ENCODE data around the gene FAM89A.

DNA sequence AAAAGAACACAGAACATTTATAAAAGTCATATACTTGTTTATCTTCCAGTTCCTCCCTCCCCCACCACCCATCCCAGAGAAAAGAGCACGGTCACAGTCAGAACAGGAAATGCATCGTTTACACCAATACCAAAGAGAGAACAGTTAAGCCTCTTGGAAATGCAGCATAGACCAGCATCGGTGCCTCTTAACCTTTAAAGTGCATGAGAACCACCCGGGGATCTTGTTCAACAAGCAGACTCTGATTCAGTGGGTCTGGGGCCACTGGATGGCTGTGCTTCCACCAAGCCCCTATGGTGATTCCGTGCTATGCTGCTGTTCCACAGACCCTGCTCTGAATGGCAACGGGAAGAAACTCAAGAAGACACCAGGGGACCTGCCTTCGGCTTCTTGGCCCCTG lies 19.2 kb downstream of the FAM89A start:
- TF ChIP-seq, protein P1, sequence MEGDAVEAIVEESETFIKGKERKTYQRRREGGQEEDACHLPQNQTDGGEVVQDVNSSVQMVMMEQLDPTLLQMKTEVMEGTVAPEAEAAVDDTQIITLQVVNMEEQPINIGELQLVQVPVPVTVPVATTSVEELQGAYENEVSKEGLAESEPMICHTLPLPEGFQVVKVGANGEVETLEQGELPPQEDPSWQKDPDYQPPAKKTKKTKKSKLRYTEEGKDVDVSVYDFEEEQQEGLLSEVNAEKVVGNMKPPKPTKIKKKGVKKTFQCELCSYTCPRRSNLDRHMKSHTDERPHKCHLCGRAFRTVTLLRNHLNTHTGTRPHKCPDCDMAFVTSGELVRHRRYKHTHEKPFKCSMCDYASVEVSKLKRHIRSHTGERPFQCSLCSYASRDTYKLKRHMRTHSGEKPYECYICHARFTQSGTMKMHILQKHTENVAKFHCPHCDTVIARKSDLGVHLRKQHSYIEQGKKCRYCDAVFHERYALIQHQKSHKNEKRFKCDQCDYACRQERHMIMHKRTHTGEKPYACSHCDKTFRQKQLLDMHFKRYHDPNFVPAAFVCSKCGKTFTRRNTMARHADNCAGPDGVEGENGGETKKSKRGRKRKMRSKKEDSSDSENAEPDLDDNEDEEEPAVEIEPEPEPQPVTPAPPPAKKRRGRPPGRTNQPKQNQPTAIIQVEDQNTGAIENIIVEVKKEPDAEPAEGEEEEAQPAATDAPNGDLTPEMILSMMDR (IDR thresholded peaks at IDR 0.05; ENCODE audit: insufficient read depth, low read depth, low read length): no peak
- TF ChIP-seq EZH2 (IDR thresholded peaks at IDR 0.05; ENCODE audit: insufficient read depth, low read length): no peak

Data from astrocyte (in vitro differentiated cells and primary cell).